Liver (tissue), 3 donors: ENCODE results near the gene TENT4A.

Experiments used
- EGR1 ChIP-seq, 2 donors: IDR thresholded peaks; 2 replicates each; pipeline ENCODE4 v1.6.1; 2016 to 2018; ENCODE audit warnings: antibody characterized with exemption in 2 of 2, low read depth in 2 of 2
- HNF4G ChIP-seq: IDR thresholded peaks from 2 replicates; pipeline ENCODE4 v1.6.1; 2016; ENCODE audit warnings: antibody characterized with exemption
- JUND ChIP-seq, 2 donors: IDR thresholded peaks; 2 replicates each; pipeline ENCODE4 v1.6.1; 2016; ENCODE audit warnings: antibody characterized with exemption in 2 of 2
- MAX ChIP-seq: IDR thresholded peaks from 2 replicates; pipeline ENCODE4 v1.6.1; 2016; ENCODE audit warnings: antibody characterized with exemption
- RAD21 ChIP-seq, 2 donors: IDR thresholded peaks; 2 replicates each; pipeline ENCODE4 v1.6.1; 2016; ENCODE audit warnings: antibody characterized with exemption in 2 of 2, mild to moderate bottlenecking in 2 of 2
- RXRA ChIP-seq, 2 donors: IDR thresholded peaks; 2 replicates each; pipeline ENCODE4 v1.6.1; 2017 to 2018; ENCODE audit warnings: antibody characterized with exemption in 2 of 2, mild to moderate bottlenecking in 1 of 2
- SP1 ChIP-seq: IDR thresholded peaks from 2 replicates; pipeline ENCODE4 v1.6.1; 2018; ENCODE audit warnings: antibody characterized with exemption, mild to moderate bottlenecking
- TAF1 ChIP-seq: conservative IDR thresholded peaks from 2 replicates; pipeline ENCODE4 v1.6.1; 2016; ENCODE audit warnings: antibody characterized with exemption, mild to moderate bottlenecking
- ZBTB33 ChIP-seq: IDR thresholded peaks from 2 replicates; pipeline ENCODE4 v1.6.1; 2016; ENCODE audit warnings: antibody characterized with exemption
- TF ChIP-seq, protein P1 (sequence below): fragments of 150-350 bp; IDR thresholded peaks from 2 replicates; pipeline ENCODE4 v1.5.1; 2017; ENCODE audit warnings: improper control_type of control experiment, low read depth, low read length; ENCODE audit not compliant: missing input control
- TF ChIP-seq, protein P2 (sequence below): IDR thresholded peaks from 2 replicates; pipeline ENCODE4 v1.6.1; 2016; ENCODE audit warnings: antibody characterized with exemption, mild to moderate bottlenecking
- donor health status: healthy.
- donor health status: healthy.

GRCh38 chr5:6749026-6749716, 35.9 kb downstream of the TENT4A start:
- TF ChIP-seq, protein P1, sequence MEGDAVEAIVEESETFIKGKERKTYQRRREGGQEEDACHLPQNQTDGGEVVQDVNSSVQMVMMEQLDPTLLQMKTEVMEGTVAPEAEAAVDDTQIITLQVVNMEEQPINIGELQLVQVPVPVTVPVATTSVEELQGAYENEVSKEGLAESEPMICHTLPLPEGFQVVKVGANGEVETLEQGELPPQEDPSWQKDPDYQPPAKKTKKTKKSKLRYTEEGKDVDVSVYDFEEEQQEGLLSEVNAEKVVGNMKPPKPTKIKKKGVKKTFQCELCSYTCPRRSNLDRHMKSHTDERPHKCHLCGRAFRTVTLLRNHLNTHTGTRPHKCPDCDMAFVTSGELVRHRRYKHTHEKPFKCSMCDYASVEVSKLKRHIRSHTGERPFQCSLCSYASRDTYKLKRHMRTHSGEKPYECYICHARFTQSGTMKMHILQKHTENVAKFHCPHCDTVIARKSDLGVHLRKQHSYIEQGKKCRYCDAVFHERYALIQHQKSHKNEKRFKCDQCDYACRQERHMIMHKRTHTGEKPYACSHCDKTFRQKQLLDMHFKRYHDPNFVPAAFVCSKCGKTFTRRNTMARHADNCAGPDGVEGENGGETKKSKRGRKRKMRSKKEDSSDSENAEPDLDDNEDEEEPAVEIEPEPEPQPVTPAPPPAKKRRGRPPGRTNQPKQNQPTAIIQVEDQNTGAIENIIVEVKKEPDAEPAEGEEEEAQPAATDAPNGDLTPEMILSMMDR = no peak
- TF ChIP-seq JUND (IDR thresholded peaks at IDR 0.05) (no peak), SP1 (no peak), MAX (no peak), TAF1 (no peak), RAD21 (IDR thresholded peaks at IDR 0.05) (no peak), HNF4G (no peak), RXRA (IDR thresholded peaks at IDR 0.05) (no peak), EGR1 (IDR thresholded peaks at IDR 0.05; ENCODE audit: low read depth in 2 of 2) (no peak), ZBTB33 (no peak)
- TF ChIP-seq, protein P2, sequence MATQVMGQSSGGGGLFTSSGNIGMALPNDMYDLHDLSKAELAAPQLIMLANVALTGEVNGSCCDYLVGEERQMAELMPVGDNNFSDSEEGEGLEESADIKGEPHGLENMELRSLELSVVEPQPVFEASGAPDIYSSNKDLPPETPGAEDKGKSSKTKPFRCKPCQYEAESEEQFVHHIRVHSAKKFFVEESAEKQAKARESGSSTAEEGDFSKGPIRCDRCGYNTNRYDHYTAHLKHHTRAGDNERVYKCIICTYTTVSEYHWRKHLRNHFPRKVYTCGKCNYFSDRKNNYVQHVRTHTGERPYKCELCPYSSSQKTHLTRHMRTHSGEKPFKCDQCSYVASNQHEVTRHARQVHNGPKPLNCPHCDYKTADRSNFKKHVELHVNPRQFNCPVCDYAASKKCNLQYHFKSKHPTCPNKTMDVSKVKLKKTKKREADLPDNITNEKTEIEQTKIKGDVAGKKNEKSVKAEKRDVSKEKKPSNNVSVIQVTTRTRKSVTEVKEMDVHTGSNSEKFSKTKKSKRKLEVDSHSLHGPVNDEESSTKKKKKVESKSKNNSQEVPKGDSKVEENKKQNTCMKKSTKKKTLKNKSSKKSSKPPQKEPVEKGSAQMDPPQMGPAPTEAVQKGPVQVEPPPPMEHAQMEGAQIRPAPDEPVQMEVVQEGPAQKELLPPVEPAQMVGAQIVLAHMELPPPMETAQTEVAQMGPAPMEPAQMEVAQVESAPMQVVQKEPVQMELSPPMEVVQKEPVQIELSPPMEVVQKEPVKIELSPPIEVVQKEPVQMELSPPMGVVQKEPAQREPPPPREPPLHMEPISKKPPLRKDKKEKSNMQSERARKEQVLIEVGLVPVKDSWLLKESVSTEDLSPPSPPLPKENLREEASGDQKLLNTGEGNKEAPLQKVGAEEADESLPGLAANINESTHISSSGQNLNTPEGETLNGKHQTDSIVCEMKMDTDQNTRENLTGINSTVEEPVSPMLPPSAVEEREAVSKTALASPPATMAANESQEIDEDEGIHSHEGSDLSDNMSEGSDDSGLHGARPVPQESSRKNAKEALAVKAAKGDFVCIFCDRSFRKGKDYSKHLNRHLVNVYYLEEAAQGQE = no peak
